Gastrocnemius medialis (tissue), 4 donors: Measurements from ENCODE around the gene FEZF2.

Source experiments
- CTCF ChIP-seq, 5 experiments: fragments of 450-650 bp in 3 of 5; fragments of 200-600 bp in 2 of 5; sonication (generic) in 2 of 5; IDR thresholded peaks in 4 of 5; conservative IDR thresholded peaks in 1 of 5; 1 replicate in 4 of 5; 2 replicates in 1 of 5; pipeline ENCODE4 v1.5.1; 2016 to 2019; ENCODE audit warnings: antibody characterized with exemption in 5 of 5, mild to moderate bottlenecking in 3 of 5, moderate library complexity in 3 of 5
- POLR2A ChIP-seq, 2 donors: fragments of 450-650 bp; IDR thresholded peaks; one replicate each; pipeline ENCODE4 v1.6.1; 2017; ENCODE audit warnings: antibody characterized with exemption in 2 of 2, mild to moderate bottlenecking in 2 of 2, moderate library complexity in 2 of 2

GRCh38 chr3:62359531-62359930 lies 13.8 kb downstream of the FEZF2 start:
- no peak for TF ChIP-seq CTCF (IDR thresholded peaks at IDR 0.05 in 4 of 5, conservative IDR thresholded peaks at IDR 0.05 in 1 of 5)
- TF ChIP-seq POLR2A (IDR thresholded peaks at IDR 0.05) = no peak
